NOMO-1 treated with DMSO at 0.1 percent for 48 hours (cell line): Measurements from ENCODE around the gene YPEL5.

ENCODE experiments used
- DNase-seq: peaks from one replicate; lab custom pipeline; 2025; ENCODE audit not compliant: unreplicated experiment; lab: John Stamatoyannopoulos, UW

The YPEL5 gene

GRCh38 chr2:30136764-30137444 lies 9.9 kb upstream of the YPEL5 start:
- no peak for DNase-seq

DNA sequence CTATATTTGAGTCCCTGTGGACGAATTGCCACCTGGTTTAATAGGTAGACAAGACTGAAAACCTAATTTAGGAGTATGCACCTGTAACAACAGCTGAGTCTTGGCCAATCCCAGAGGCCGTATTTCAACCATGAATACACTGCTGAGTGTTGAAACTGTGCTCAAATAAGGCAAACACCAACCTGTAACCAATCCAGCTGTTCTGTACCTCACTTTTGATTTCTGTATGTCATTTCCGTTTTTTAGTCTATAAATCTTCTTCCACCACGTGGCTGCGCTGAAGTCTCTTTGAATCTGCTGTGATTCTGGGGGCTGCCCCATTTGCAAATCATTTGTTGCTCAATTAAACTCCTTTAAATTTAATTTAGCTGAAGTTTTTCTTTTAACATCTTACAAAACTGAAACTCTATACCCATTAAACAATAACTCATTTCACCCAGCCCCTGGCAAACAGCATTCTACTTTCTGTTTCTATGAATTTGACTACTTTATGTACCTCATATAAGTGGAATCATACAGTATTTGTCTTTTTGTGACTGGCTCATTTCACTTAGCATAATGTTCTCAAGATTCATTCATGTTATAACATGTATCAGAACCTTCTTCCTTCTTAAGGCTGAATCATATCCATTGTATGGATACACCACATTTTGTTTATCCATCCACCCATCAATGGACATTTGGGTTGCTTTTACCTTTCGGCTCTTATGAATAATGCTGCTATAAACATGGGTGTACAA lies 7.5 kb upstream of the YPEL5 start:
- DNase-seq, result peak; percentile 27

GRCh38 chr2:30141136-30141535 lies 5.7 kb upstream of the YPEL5 start:
- DNase-seq, result no peak

DNA sequence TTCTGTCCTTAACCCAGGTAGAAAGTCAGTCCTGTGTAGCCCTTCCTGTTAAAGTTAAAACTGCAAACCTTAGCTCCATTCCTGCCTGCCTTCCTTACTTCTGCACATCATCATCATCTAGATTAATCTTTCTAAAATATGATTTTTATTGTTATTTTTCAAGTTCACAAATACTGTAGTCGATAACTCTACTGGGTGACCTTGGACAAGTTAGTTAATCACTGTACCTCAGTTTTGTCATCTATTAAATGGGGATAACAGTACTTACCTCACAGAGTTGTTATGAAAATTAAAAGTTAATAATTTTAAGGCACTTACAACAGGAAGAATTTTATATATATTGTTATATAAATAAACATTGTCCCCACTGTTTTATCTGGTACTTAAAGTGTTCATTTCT lies 2.5 kb upstream of the YPEL5 start:
- no peak for DNase-seq

DNA sequence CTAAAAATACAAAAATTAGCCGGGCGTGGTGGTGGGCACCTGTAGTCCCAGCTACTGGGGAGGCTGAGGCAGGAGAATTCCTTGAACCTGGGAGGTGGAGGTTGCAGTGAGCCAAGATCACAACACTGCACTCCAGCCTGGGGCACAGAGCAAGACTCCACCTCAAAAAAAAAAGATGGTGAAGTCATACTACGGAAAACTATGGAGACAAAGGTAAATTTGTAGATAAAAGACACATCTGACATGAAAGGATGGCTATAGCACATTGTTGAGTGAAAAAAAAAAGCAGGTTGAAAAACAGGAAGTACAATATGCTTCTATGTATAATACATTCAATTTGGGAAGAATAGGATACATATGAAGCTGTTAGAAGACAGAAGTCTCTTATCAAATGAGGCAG lies 1.9 kb upstream of the YPEL5 start:
- peak; percentile 16 for DNase-seq

GRCh38 chr2:30145826-30146336 lies 926 bp upstream of the YPEL5 start:
- DNase-seq, result no peak

DNA sequence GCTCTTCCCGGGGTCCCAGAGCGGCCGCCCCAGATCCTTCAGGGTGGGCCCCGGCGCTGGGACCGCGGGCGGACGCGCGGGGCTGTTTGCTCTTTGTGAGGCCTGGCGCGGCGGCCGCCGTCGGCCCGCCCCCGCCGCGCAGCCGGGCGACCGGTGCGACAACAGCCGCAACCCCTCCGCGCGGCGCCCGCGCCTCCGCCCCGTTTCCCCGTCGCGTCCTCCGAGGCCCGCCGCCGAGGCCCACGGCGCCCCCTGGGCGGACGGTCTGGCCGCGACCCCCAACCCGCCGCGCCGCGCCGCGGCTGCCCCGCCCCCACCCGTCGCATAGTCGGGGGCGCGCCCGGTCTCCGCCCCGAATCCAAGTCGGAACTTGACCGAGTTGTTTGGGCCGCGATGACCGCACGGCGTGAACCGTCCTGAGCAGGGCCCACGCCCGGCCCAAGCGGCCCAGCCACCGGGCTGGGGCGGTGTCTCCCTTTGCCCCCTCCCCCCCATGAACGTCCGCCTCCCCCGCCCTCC lies 448 bp downstream of the YPEL5 start:
- no peak for DNase-seq

DNA sequence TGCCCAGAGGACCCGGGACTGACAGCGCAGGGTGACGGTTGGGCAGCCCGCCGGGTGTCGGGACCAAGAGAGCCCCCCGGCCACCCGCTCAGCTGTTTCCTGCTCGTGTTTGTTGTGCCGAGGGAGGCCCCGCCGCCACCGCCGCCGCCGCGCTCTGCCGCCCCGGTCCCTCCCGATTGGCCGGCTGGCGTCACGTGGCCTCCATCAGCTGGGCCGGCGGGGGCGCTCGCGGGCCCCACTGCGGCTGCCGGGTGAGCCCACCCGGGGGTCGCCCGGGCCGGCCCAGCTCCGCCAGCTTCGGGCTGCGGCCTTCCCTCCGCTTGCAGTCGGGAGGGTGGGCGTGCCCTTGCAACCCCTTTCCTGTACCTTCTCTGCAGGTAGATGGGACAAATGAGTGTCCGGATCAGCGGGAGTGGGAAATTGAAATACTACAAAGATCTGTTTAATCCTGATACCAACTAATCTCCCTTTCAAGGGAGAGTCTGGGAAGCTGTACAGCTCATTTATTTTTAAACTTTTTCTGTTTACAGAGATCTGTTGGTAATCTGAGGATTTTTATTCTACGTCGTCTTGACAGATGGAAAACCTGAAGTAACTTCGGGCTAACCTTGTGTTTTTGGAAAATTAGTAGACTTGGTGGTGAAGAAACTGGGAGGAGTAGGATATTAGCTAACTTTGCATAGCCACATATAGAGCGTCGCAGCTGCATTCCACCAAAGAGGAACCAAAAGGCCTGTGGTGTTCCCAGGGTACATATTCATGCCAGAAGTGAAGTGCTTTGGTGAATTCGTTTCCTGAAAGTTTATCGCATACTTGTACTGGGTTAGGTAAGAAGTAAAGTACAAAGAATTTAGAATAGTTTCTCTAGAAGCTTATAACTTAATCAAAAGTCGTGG lies 1.2 kb downstream of the YPEL5 start:
- peak; percentile 77 for DNase-seq

DNA sequence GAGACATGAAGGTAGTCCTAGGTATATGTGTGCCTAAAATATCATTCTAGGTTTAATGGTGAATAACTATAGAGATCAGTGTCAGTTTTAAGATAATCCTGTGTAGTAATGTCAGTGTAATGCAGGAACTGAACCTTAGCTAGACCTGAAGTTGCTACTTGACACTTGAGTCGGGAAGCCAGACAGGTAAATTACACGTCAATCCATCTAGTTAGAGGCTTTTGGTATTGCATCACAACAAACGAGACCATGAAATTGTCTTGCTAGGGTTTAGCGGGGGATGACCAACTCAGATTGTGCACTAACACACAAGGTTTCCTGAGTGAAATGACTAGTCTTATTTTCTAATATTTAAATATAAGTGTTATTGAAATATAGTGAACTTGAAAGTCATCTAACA lies 2.0 kb downstream of the YPEL5 start:
- DNase-seq, result no peak

- DNase-seq, result no peak
These were observed 2.7 kb downstream of the YPEL5 start for GRCh38 chr2:30149513-30149912.

GRCh38 chr2:30149976-30150375 lies 3.2 kb downstream of the YPEL5 start:
- DNase-seq, result no peak

DNA sequence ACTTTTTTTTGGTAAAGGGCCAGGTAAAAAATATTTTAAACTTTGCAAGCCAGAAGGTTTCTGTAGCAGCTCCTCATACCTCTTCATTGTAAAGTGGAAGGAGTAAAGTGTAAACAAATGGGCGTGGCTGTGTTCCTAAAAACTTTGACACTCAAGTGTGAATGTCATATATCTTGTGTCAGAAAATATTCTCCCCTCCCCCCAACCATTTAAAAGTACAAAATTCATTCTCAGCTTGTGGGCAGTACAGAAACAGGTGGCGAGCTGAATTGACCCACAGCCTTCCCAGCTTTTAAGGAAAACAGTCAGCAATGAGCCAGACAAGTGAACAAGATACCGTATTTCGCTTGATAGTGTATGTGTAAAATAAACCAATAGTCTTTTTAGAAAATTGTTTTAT lies 4.0 kb downstream of the YPEL5 start:
- no peak for DNase-seq

GRCh38 chr2:30152385-30152784 lies 5.6 kb downstream of the YPEL5 start:
- DNase-seq, result no peak

GRCh38 chr2:30155202-30155601 lies 8.4 kb downstream of the YPEL5 start:
- no peak for DNase-seq

- DNase-seq, result no peak
These were observed 9.3 kb downstream of the YPEL5 start for GRCh38 chr2:30155889-30156658.

DNA sequence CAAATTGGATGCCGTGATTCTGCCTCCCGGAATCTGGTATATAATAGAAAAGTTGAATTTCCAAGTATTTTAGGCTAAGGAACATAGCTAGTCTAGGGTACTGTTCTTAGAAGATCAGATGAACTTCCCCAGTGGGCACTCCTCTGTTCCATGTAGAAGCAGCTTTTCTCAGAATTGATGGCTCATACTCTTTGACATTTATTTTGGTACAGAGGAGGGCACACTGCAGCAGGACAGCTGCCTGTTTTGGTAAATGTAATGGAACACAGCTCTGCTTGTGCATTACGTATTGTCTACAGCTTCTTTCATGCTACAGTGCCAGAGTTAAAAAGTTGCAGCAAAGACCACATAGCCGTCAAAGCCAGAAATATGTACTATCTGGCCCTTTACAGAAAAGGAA lies 10.8 kb downstream of the YPEL5 start:
- DNase-seq, result no peak

GRCh38 chr2:30159766-30160165 lies 13.0 kb downstream of the YPEL5 start:
- DNase-seq, result no peak

DNA sequence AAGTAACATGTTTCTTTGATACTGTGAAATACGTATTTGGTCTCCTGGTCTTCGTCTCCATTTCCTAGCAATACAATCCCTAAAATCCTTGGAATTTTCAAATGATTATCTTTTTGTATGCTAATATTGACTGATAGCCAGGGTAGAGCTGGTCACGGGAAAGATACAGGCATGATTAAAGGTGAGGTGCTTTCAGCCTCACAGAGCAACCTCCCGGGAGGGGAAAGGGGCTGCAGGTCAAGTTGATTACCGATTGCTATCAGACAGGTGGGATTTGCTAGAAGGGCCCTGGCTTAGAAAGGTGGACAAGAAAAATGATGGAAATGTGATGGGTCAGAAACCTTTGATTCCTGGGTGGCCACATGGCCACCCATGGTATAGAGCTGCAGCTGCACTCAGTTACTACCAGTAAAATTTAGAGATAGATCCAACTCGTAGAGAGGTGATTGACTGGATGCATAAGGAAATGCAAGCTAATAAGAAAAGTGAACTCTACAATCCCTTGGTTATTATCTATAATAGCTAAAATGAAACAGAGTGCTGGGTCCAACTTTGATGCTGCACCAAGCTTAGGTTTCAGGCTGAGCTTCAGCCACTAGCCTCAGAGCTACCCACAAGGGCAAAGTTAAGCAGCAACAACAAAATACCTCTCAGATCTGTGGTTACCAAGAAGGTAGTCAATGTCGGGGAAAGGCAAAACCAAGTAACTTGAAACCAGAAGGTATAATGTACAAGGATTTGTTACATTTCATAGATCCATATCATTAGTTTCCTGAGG lies 15.3 kb downstream of the YPEL5 start:
- DNase-seq, result no peak

DNA sequence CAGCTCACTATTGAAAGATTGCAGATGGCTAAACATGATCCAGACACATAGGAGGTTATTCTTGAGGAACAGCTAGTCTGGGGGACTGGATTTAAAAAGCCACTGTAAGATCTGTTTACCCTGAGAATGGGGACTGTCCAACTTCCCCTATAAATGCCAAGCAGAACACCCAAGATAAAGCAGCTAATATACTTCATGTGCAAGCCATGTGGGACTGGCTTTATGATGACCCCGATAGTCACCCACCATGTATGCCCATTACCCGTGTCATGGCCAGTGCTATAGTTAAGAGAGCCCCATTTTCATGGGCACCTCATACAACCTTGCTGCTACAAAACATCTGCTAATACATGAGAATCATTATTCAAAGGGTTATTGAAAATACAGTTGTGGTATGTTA lies 16.0 kb downstream of the YPEL5 start:
- no peak for DNase-seq
